MM.1S (cell line): Measurements from ENCODE around the gene ANKRD34B.

Source experiments
- DNase-seq: peaks from one replicate; pipeline ENCODE4 v3.0.0-alpha.2; 2015
- H2AFZ ChIP-seq: fragments of 300-600 bp; sonication (generic); 2 replicates; pipeline ENCODE4 v1.6.0; 2016; ENCODE audit warnings: antibody characterized with exemption, low read length
- H3F3A ChIP-seq: fragments of 300-600 bp; sonication (generic); 2 replicates; pipeline ENCODE4 v1.6.1; 2016; ENCODE audit warnings: mild to moderate bottlenecking, antibody characterized with exemption, low read length, moderate library complexity, mixed read lengths; ENCODE audit not compliant: insufficient read depth
- H3K27ac ChIP-seq: fragments of 300-600 bp; sonication (generic); 2 replicates; pipeline ENCODE4 v1.5.1; 2016; ENCODE audit warnings: mild to moderate bottlenecking, low read length
- H3K27me3 ChIP-seq: fragments of 300-600 bp; sonication (generic); replicated peaks from 2 replicates; pipeline ENCODE4 v1.6.0; 2016; ENCODE audit warnings: low read length; ENCODE audit not compliant: insufficient read depth
- H3K36me3 ChIP-seq: fragments of 300-600 bp; sonication (generic); replicated peaks from 2 replicates; pipeline ENCODE4 v1.6.1; 2016; ENCODE audit warnings: mild to moderate bottlenecking, low read length, mixed read lengths; ENCODE audit not compliant: insufficient read depth
- H3K4me1 ChIP-seq: fragments of 300-600 bp; sonication (generic); 2 replicates; pipeline ENCODE4 v1.6.1; 2016; ENCODE audit warnings: low read length, mixed read lengths
- H3K4me2 ChIP-seq: fragments of 300-600 bp; sonication (generic); 2 replicates; pipeline ENCODE4 v1.6.0; 2016; ENCODE audit warnings: low read depth, low read length
- H3K4me3 ChIP-seq: fragments of 300-600 bp; sonication (generic); 2 replicates; pipeline ENCODE4 v1.5.1; 2016; ENCODE audit warnings: low read length, mixed read lengths
- H3K79me2 ChIP-seq: fragments of 300-600 bp; sonication (generic); 2 replicates; pipeline ENCODE4 v1.6.1; 2016; ENCODE audit warnings: mixed run types, low read length, mixed read lengths
- H3K9ac ChIP-seq: fragments of 300-600 bp; sonication (generic); 2 replicates; pipeline ENCODE4 v1.6.1; 2016; ENCODE audit warnings: low read length, mixed read lengths
- H3K9me2 ChIP-seq: fragments of 300-600 bp; sonication (generic); replicated peaks from 2 replicates; pipeline ENCODE4 v1.6.1; 2016; ENCODE audit warnings: mild to moderate bottlenecking, low read length, mixed read lengths; ENCODE audit not compliant: insufficient read depth
- H3K9me3 ChIP-seq: fragments of 300-600 bp; sonication (generic); replicated peaks from 2 replicates; pipeline ENCODE4 v1.6.1; 2016; ENCODE audit warnings: mild to moderate bottlenecking, low read length, mixed read lengths; ENCODE audit not compliant: insufficient read depth
- H4K20me1 ChIP-seq: fragments of 300-600 bp; sonication (generic); 2 replicates; pipeline ENCODE4 v1.6.1; 2016; ENCODE audit warnings: mild to moderate bottlenecking, low read length, moderate library complexity, mixed read lengths; ENCODE audit not compliant: insufficient read depth
- CTCF ChIP-seq: fragments of 300-600 bp; sonication (generic); IDR thresholded peaks from 2 replicates; pipeline ENCODE4 v1.5.1; 2016; ENCODE audit warnings: antibody characterized with exemption, low read length, mixed read lengths
- EZH2 ChIP-seq: fragments of 300-600 bp; sonication (generic); optimal IDR thresholded peaks from 2 replicates; pipeline ENCODE3; 2017; ENCODE audit warnings: low read depth, mild to moderate bottlenecking, antibody characterized with exemption, low read length, mixed read lengths
- EZH2phosphoT487 ChIP-seq: fragments of 300-600 bp; sonication (generic); IDR thresholded peaks from 2 replicates; pipeline ENCODE4 v1.6.1; 2018; ENCODE audit warnings: antibody characterized with exemption, low read length

The ANKRD34B gene

GRCh38 chr5:80568251-80568650, 1.8 kb downstream of the ANKRD34B start:
- H3K27ac ChIP-seq = no peak overlapping the region
- H2AFZ ChIP-seq = no peak overlapping the region
- no peak overlapping the region for H3K4me3 ChIP-seq
- no peaks in the 10 kb centered on the region for H3K9me2 ChIP-seq
- no peak for DNase-seq
- TF ChIP-seq EZH2phosphoT487 (no peak), EZH2 (no peak), CTCF (no peak)
- H3K9me3 ChIP-seq = no peaks in the 10 kb centered on the region
- H3K4me1 ChIP-seq = no peaks in the 10 kb centered on the region
- no peaks in the 10 kb centered on the region for H4K20me1 ChIP-seq
- no peaks in the 10 kb centered on the region for H3F3A ChIP-seq
- no peak overlapping the region for H3K9ac ChIP-seq
- H3K36me3 ChIP-seq = no peaks in the 10 kb centered on the region
- H3K79me2 ChIP-seq = no peaks in the 10 kb centered on the region
- peaks cover 10% of the 10 kb centered on the region for H3K27me3 ChIP-seq
- no peak overlapping the region for H3K4me2 ChIP-seq

- no peaks in the 10 kb centered on the region for H3K9me3 ChIP-seq
- peaks cover 10% of the 10 kb centered on the region for H3K27me3 ChIP-seq
- no peaks in the 10 kb centered on the region for H3K79me2 ChIP-seq
- H4K20me1 ChIP-seq = no peaks in the 10 kb centered on the region
- no peak overlapping the region for H3K9ac ChIP-seq
- H3K9me2 ChIP-seq = no peaks in the 10 kb centered on the region
- no peak overlapping the region for H3K4me2 ChIP-seq
- H2AFZ ChIP-seq = no peak overlapping the region
- H3K27ac ChIP-seq = no peak overlapping the region
- no peaks in the 10 kb centered on the region for H3K4me1 ChIP-seq
- DNase-seq = no peak
- no peak for TF ChIP-seq EZH2phosphoT487
- TF ChIP-seq CTCF = no peak
- TF ChIP-seq EZH2 = no peak
- H3F3A ChIP-seq = no peaks in the 10 kb centered on the region
- H3K4me3 ChIP-seq = no peak overlapping the region
- no peaks in the 10 kb centered on the region for H3K36me3 ChIP-seq
These were observed 3.3 kb downstream of the ANKRD34B start for GRCh38 chr5:80566711-80567259.

- Histone ChIP-seq H3K9ac (no peak overlapping the region), H2AFZ (no peak overlapping the region), H3K79me2 (no peaks in the 10 kb centered on the region), H3K36me3 (no peaks in the 10 kb centered on the region), H3K27me3 (peaks cover 10% of the 10 kb centered on the region), H3K27ac (no peak overlapping the region), H4K20me1 (no peaks in the 10 kb centered on the region), H3K9me3 (no peaks in the 10 kb centered on the region), H3K4me3 (no peak overlapping the region), H3K4me2 (no peak overlapping the region), H3K4me1 (no peaks in the 10 kb centered on the region), H3F3A (no peaks in the 10 kb centered on the region), H3K9me2 (no peaks in the 10 kb centered on the region)
- DNase-seq = no peak
- TF ChIP-seq EZH2 (no peak), EZH2phosphoT487 (no peak), CTCF (no peak)
These were observed 4.8 kb downstream of the ANKRD34B start for GRCh38 chr5:80565330-80565729.
